ENCODE data around the gene EEF1AKMT1.

- TF ChIP-seq CTCF (conservative IDR thresholded peaks at IDR 0.05 in 1 of 2, IDR thresholded peaks at IDR 0.05 in 1 of 2; ENCODE audit: low read depth in 1 of 2, low read length in 2 of 2) (no peak), EZH2 (IDR thresholded peaks at IDR 0.05; ENCODE audit: low read length, missing control alignments) (no peak)
Measured at GRCh38 chr13:20729633-20730585, 43.9 kb downstream of the EEF1AKMT1 start.

All from fibroblast of lung (primary cell).